ENCODE data around the gene TMEM175.

The TMEM175 gene

GRCh38 chr4:951186-951585 lies 18.9 kb downstream of the TMEM175 start:
- Mint-ChIP-seq H3K27ac (no peak overlapping the region), H3K36me3 (ENCODE audit: low read depth) (no peaks in the 10 kb centered on the region), H3K27me3 (ENCODE audit: low read depth) (no peaks in the 10 kb centered on the region), H3K4me1 (ENCODE audit: low read depth) (no peaks in the 10 kb centered on the region), H3K4me3 (no peak overlapping the region), H3K9me3 (no peaks in the 10 kb centered on the region)
- DNase-seq (ENCODE audit: low spot score): no peak

GRCh38 chr4:951594-952468 lies 19.6 kb downstream of the TMEM175 start:
- DNase-seq (ENCODE audit: low spot score): no peak
- Mint-ChIP-seq H3K4me3 (no peak overlapping the region), H3K4me1 (ENCODE audit: low read depth) (no peaks in the 10 kb centered on the region), H3K27ac (no peak overlapping the region), H3K9me3 (no peaks in the 10 kb centered on the region), H3K27me3 (ENCODE audit: low read depth) (no peaks in the 10 kb centered on the region), H3K36me3 (ENCODE audit: low read depth) (no peaks in the 10 kb centered on the region)

DNA sequence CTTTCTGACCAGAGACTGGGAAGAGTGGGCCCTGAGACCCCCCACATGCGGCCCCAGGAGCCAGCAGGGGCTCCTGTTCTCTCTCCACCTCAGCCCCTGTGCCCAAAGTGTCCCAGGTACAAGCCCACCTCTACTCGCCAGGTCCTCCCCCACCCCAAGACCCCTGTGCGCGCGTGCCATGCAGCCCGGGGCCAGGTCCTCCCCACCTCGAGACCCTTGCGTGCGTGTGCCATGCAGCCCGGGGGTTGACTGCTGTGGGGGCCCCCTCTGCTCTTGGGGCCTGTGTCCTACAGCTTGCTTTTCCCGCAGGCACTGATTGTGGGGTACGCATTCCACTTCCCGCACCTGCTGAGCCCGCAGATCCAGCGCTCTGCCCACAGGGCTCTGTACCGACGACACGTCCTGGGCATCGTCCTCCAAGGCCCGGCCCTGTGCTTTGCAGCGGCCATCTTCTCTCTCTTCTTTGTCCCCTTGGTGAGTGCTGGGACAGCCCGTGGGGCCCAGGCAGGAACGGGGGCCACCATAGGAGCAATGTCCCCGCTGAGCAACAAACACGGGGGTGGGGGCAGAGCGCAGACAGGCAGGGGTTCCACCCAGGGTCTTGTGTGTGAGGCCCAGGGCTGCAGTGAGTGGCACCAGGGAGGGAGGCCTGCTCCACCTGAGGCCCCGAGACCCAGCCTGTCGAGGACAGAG lies 20.8 kb downstream of the TMEM175 start:
- no peak overlapping the region for H3K4me3 Mint-ChIP-seq
- no peak for DNase-seq (ENCODE audit: low spot score)
- H3K27ac Mint-ChIP-seq: no peak overlapping the region
- H3K36me3 Mint-ChIP-seq (ENCODE audit: low read depth): no peaks in the 10 kb centered on the region
- H3K27me3 Mint-ChIP-seq (ENCODE audit: low read depth): no peaks in the 10 kb centered on the region
- H3K9me3 Mint-ChIP-seq: no peaks in the 10 kb centered on the region
- no peaks in the 10 kb centered on the region for H3K4me1 Mint-ChIP-seq (ENCODE audit: low read depth)

DNA sequence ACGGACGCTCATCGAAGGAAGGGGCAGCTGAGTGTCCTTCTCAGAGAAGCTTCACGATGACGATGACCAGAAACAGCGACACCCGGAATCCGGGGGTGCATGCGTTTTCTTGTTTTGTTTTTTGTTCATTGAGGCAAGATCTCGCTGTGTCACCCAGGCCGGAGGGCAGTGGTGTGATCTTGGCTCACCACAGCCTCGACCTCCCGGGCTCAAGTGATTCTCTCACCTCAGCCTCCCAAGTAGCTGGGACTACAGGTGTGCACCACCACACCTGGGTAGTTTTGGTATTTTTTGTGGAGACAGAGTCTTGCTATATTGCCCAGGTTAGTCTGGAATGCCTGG lies 21.3 kb downstream of the TMEM175 start:
- DNase-seq (ENCODE audit: low spot score): no peak
- no peak overlapping the region for H3K4me3 Mint-ChIP-seq
- H3K4me1 Mint-ChIP-seq (ENCODE audit: low read depth): no peaks in the 10 kb centered on the region
- H3K27me3 Mint-ChIP-seq (ENCODE audit: low read depth): no peaks in the 10 kb centered on the region
- no peak overlapping the region for H3K27ac Mint-ChIP-seq
- no peaks in the 10 kb centered on the region for H3K36me3 Mint-ChIP-seq (ENCODE audit: low read depth)
- H3K9me3 Mint-ChIP-seq: no peaks in the 10 kb centered on the region

DNA sequence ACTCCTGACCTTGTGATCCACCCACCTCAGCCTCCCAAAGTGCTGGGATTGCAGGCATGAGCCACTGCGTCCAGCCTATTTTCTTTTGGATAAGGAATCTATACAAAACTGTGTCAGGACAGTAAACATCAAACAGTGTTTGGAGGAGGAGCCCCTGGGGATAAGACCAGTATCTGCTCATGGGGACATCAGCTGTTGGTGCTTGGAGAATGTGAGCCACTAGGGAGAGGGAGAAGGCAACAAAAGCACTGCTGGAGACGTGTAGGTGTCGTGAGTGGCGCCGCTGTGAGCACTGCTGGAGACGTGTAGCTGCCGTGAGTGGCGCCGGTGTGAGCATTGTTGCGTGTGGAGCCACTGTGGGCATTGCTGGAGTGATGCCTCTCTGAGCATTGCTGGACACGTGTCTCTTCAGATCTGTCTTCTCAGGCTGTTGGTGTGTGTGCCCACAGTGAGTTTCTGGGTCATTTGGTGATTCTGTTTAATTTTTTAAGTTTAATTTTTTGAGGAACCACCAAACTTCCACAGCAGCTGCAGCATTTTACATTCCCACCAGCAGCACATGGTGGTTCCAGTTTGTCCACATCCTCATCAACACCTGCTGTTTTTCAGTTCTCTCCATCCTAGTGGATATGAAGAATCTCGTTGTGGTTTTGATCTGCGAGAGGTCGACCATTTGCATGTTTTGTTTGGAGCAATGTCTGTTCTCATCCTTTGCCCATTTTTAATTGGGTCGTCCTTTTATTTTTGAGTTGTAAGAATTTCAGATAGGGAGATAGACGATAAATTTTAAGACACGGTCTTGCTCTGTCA lies 22.2 kb downstream of the TMEM175 start:
- H3K36me3 Mint-ChIP-seq (ENCODE audit: low read depth): no peaks in the 10 kb centered on the region
- no peaks in the 10 kb centered on the region for H3K27me3 Mint-ChIP-seq (ENCODE audit: low read depth)
- no peak overlapping the region for H3K27ac Mint-ChIP-seq
- no peaks in the 10 kb centered on the region for H3K9me3 Mint-ChIP-seq
- H3K4me3 Mint-ChIP-seq: no peak overlapping the region
- no peaks in the 10 kb centered on the region for H3K4me1 Mint-ChIP-seq (ENCODE audit: low read depth)
- DNase-seq (ENCODE audit: low spot score): no peak

DNA sequence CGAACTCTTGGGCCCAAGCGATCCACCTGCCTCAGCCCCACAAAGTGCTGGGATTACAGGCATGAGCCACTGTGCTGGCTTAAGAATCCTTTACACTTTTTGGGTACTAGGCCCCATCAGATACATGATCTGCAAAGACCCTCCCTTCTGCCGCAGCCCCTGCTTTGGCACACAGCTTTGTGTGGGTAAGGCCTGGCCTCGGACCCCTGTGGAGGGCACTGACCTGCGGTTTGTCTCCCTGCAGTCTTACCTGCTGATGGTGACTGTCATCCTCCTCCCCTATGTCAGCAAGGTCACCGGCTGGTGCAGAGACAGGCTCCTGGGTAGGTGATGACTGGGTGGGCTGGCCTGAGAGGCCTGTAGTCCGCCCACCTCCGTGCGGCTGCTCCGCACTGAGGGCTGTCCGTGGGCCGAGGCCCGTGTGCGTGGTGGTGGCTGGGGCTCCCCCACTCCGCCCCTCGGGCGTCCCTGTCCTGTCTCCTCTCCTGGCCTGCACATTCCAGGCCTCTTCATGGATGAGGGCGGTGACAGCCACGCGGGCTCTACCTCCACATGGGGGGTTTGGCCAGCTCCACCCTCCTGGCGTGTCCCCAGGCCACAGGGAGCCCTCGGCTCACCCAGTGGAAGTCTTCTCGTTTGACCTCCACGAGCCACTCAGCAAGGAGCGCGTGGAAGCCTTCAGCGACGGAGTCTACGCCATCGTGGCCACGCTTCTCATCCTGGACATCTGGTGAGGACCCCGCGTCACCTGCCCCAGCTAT lies 23.1 kb downstream of the TMEM175 start:
- no peaks in the 10 kb centered on the region for H3K27me3 Mint-ChIP-seq (ENCODE audit: low read depth)
- no peak overlapping the region for H3K4me3 Mint-ChIP-seq
- H3K4me1 Mint-ChIP-seq (ENCODE audit: low read depth): no peaks in the 10 kb centered on the region
- H3K9me3 Mint-ChIP-seq: no peaks in the 10 kb centered on the region
- DNase-seq (ENCODE audit: low spot score): no peak
- H3K36me3 Mint-ChIP-seq (ENCODE audit: low read depth): no peaks in the 10 kb centered on the region
- H3K27ac Mint-ChIP-seq: no peak overlapping the region

- Mint-ChIP-seq H3K4me3 (no peak overlapping the region), H3K9me3 (no peaks in the 10 kb centered on the region), H3K27me3 (ENCODE audit: low read depth) (no peaks in the 10 kb centered on the region), H3K4me1 (ENCODE audit: low read depth) (no peaks in the 10 kb centered on the region), H3K27ac (no peak overlapping the region), H3K36me3 (ENCODE audit: low read depth) (no peaks in the 10 kb centered on the region)
- no peak for DNase-seq (ENCODE audit: low spot score)
Measured at GRCh38 chr4:955931-956381, 23.7 kb downstream of the TMEM175 start.

GRCh38 chr4:956531-957230 lies 24.4 kb downstream of the TMEM175 start:
- no peaks in the 10 kb centered on the region for H3K36me3 Mint-ChIP-seq (ENCODE audit: low read depth)
- H3K27ac Mint-ChIP-seq: no peak overlapping the region
- no peaks in the 10 kb centered on the region for H3K4me1 Mint-ChIP-seq (ENCODE audit: low read depth)
- no peak for DNase-seq (ENCODE audit: low spot score)
- H3K27me3 Mint-ChIP-seq (ENCODE audit: low read depth): no peaks in the 10 kb centered on the region
- H3K9me3 Mint-ChIP-seq: no peaks in the 10 kb centered on the region
- no peak overlapping the region for H3K4me3 Mint-ChIP-seq

- Mint-ChIP-seq H3K27ac (no peak overlapping the region), H3K4me3 (no peak overlapping the region), H3K9me3 (no peaks in the 10 kb centered on the region), H3K27me3 (ENCODE audit: low read depth) (no peaks in the 10 kb centered on the region), H3K36me3 (ENCODE audit: low read depth) (no peaks in the 10 kb centered on the region), H3K4me1 (ENCODE audit: low read depth) (no peaks in the 10 kb centered on the region)
- no peak for DNase-seq (ENCODE audit: low spot score)
Measured at GRCh38 chr4:957231-957580, 24.9 kb downstream of the TMEM175 start.

- H3K27ac Mint-ChIP-seq: no peak overlapping the region
- H3K9me3 Mint-ChIP-seq: no peaks in the 10 kb centered on the region
- H3K4me3 Mint-ChIP-seq: no peak overlapping the region
- H3K27me3 Mint-ChIP-seq (ENCODE audit: low read depth): no peaks in the 10 kb centered on the region
- no peak for DNase-seq (ENCODE audit: low spot score)
- H3K36me3 Mint-ChIP-seq (ENCODE audit: low read depth): no peaks in the 10 kb centered on the region
- no peaks in the 10 kb centered on the region for H3K4me1 Mint-ChIP-seq (ENCODE audit: low read depth)
Measured at GRCh38 chr4:957581-958313, 25.5 kb downstream of the TMEM175 start.

- Mint-ChIP-seq H3K4me1 (ENCODE audit: low read depth) (no peaks in the 10 kb centered on the region), H3K27me3 (ENCODE audit: low read depth) (no peaks in the 10 kb centered on the region), H3K27ac (no peak overlapping the region), H3K36me3 (ENCODE audit: low read depth) (no peaks in the 10 kb centered on the region), H3K4me3 (no peak overlapping the region), H3K9me3 (no peaks in the 10 kb centered on the region)
- DNase-seq (ENCODE audit: low spot score): no peak
Measured at GRCh38 chr4:958314-958665, 26.0 kb downstream of the TMEM175 start.

DNA sequence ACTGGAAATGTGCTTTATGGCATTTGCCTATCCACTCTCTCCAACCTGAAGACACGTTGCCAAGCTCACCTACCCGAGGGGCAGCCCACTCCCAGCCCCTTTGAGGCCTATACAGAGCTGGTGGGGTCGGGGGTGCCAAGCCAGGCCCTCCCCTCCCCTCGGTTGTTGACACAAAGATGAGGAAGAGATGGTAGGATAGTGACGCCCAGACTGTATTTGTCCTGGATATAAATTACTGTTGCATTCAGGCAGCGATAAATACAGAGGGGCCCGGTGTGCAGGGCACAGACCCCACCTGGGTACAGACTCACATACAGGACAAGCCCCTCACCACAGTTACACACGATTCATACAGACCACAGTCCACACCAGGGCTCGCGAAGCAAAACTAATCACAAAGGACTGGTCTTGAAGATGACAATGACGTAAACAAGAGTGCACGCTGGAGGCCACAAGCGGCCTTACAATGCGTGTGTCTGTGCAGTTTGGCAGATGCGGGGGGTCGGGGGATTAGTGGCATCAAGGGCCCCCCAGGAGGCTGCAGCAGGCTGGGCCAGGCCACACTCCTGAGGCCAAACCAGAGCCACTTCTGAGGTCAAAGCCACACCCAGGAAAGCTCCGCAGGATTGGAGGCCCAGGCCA lies 26.6 kb downstream of the TMEM175 start:
- H3K9me3 Mint-ChIP-seq: no peaks in the 10 kb centered on the region

More for the DNA sequence above, 26.6 kb downstream of the TMEM175 start:
- Mint-ChIP-seq H3K4me1 (ENCODE audit: low read depth) (no peaks in the 10 kb centered on the region), H3K36me3 (ENCODE audit: low read depth) (no peaks in the 10 kb centered on the region), H3K4me3 (no peak overlapping the region), H3K27me3 (ENCODE audit: low read depth) (no peaks in the 10 kb centered on the region), H3K27ac (no peak overlapping the region)
- no peak for DNase-seq (ENCODE audit: low spot score)
